SK-N-SH (cell line): ENCODE results near the gene THSD7B. TPM values are rescaled to one million over a fixed set of nuclear protein-coding genes. Genes with fewer than 3 reads are reported as not detected.

Source experiments
- CTCF ChIA-PET: fragments of 300-600, 350-600 bp; formaldehyde crosslinking; extraction: SDS; loops from one replicate; lab custom pipeline; 2021; lab: Yijun Ruan, JAX
- POLR2A ChIA-PET: fragments of 350-600 bp; sonication (Branson Sonifier 250); formaldehyde crosslinking; extraction: SDS; loops from one replicate; lab custom pipeline; 2020; ENCODE audit warnings: antibody characterized with exemption, inconsistent platforms; lab: Yijun Ruan, JAX
- DNase-seq: peaks from one replicate; pipeline ENCODE4 v3.0.0; 2012
- H2AFZ ChIP-seq: fragments of 200-600 bp; sonication (generic); 2 replicates; pipeline ENCODE4 v1.8.1; 2016; ENCODE audit warnings: antibody characterized with exemption, mild to moderate bottlenecking, low read depth
- H3F3A ChIP-seq: fragments of 200-600 bp; sonication (generic); replicated peaks from 2 replicates; pipeline ENCODE3; 2016; ENCODE audit warnings: antibody characterized with exemption, mild to moderate bottlenecking; ENCODE audit not compliant: insufficient read depth
- H3K27ac ChIP-seq, 2 experiments: fragments of 200-500 bp in 1 of 2; fragments of 200-600 bp in 1 of 2; sonication (Bioruptor generic) in 1 of 2; sonication (generic), shearing (Covaris generic) in 1 of 2; 2 replicates each; pipeline versions ENCODE4 v1.5.1 to v1.6.1; 2014 to 2016; ENCODE audit warnings: low read depth in 2 of 2, inconsistent platforms in 1 of 2, low read length in 1 of 2, mild to moderate bottlenecking in 1 of 2, mixed read lengths in 1 of 2
- H3K27me3 ChIP-seq: fragments of 200-600 bp; sonication (generic), shearing (Covaris generic); 2 replicates; pipeline ENCODE4 v1.6.1; 2016; ENCODE audit warnings: mixed run types; ENCODE audit not compliant: insufficient read depth
- H3K36me3 ChIP-seq, 2 experiments: fragments of 200-500 bp in 1 of 2; fragments of 200-600 bp in 1 of 2; sonication (Bioruptor generic) in 1 of 2; sonication (generic) in 1 of 2; replicated peaks in 1 of 2; 2 replicates each; pipeline versions ENCODE3 to v1.5.1; 2014 to 2016; ENCODE audit warnings: low read length in 1 of 2, mild to moderate bottlenecking in 1 of 2; ENCODE audit not compliant: insufficient read depth in 2 of 2, control insufficient read depth in 1 of 2
- H3K4me1 ChIP-seq, 2 experiments: fragments of 200-500 bp in 1 of 2; fragments of 200-600 bp in 1 of 2; sonication (Bioruptor generic) in 1 of 2; sonication (generic), shearing (Covaris generic) in 1 of 2; 2 replicates each; pipeline versions ENCODE4 v1.5.1 to v1.6.1; 2014 to 2016; ENCODE audit warnings: low read depth in 1 of 2, low read length in 1 of 2, mixed run types in 1 of 2; ENCODE audit not compliant: insufficient read depth in 2 of 2, control insufficient read depth in 1 of 2
- H3K4me2 ChIP-seq: fragments of 200-600 bp; sonication (generic), shearing (Covaris generic); 2 replicates; pipeline ENCODE4 v1.6.1; 2017; ENCODE audit warnings: mixed run types
- H3K4me3 ChIP-seq, 2 experiments: fragments of 200-500 bp in 1 of 2; fragments of 200-600 bp in 1 of 2; sonication (Bioruptor generic) in 1 of 2; sonication (generic), shearing (Covaris generic) in 1 of 2; 2 replicates each; pipeline versions ENCODE4 v1.5.1 to v1.8.1; 2014 to 2016; ENCODE audit warnings: low read depth in 2 of 2, inconsistent platforms in 1 of 2, low read length in 1 of 2, mild to moderate bottlenecking in 1 of 2, mixed read lengths in 1 of 2, moderate library complexity in 1 of 2
- H3K79me2 ChIP-seq: fragments of 200-600 bp; sonication (generic); 2 replicates; pipeline ENCODE4 v1.8.1; 2017; ENCODE audit warnings: mild to moderate bottlenecking; ENCODE audit not compliant: insufficient read depth
- H3K9ac ChIP-seq: fragments of 200-600 bp; sonication (generic); 2 replicates; pipeline ENCODE4 v1.6.1; 2017; ENCODE audit warnings: mixed run types
- H3K9me2 ChIP-seq: fragments of 200-600 bp; sonication (generic); 2 replicates; pipeline ENCODE4 v1.6.1; 2017; ENCODE audit warnings: mixed run types
- H3K9me3 ChIP-seq: fragments of 200-600 bp; sonication (generic); 2 replicates; pipeline ENCODE4 v1.6.1; 2017; ENCODE audit warnings: mixed run types, mild to moderate bottlenecking, moderate library complexity
- H4K20me1 ChIP-seq: fragments of 200-600 bp; sonication (generic); 2 replicates; pipeline ENCODE4 v1.6.1; 2017; ENCODE audit warnings: mild to moderate bottlenecking, mixed run types; ENCODE audit not compliant: insufficient read depth
- CHD2 ChIP-seq: fragments of 150-350 bp; IDR thresholded peaks from 2 replicates; pipeline ENCODE4 v1.6.1; 2018; ENCODE audit warnings: low read length; ENCODE audit not compliant: partially characterized antibody
- ELF1 ChIP-seq: IDR thresholded peaks from 2 replicates; pipeline ENCODE4 v1.4.0; 2012
- EZH2phosphoT487 ChIP-seq: fragments of 200-600 bp; sonication (generic); IDR thresholded peaks from 2 replicates; pipeline ENCODE4 v1.6.1; 2017; ENCODE audit warnings: low read depth, mixed run types, mild to moderate bottlenecking, antibody characterized with exemption, moderate library complexity, borderline replicate concordance
- FOXJ3 ChIP-seq: sonication (generic); formaldehyde crosslinking; IDR thresholded peaks from 2 replicates; pipeline ENCODE4 v1.5.1; 2020; ENCODE audit warnings: mild to moderate bottlenecking, missing genetic modification reagents
- FOXM1 ChIP-seq: IDR thresholded peaks from 2 replicates; pipeline ENCODE4 v1.4.0; 2012; ENCODE audit warnings: low read depth, mild to moderate bottlenecking
- GABPA ChIP-seq: IDR thresholded peaks from 2 replicates; pipeline ENCODE4 v1.4.0; 2012; ENCODE audit warnings: low read depth, mild to moderate bottlenecking
- IRF3 ChIP-seq: fragments of 150-350 bp; IDR thresholded peaks from 2 replicates; pipeline ENCODE4 v1.6.1; 2016; ENCODE audit warnings: mild to moderate bottlenecking, low read depth, low read length
- JUND ChIP-seq: IDR thresholded peaks from 2 replicates; pipeline ENCODE4 v1.4.0; 2012
- MEF2A ChIP-seq: IDR thresholded peaks from 2 replicates; pipeline ENCODE4 v1.4.0; 2012; ENCODE audit warnings: low read depth, borderline replicate concordance
- MXI1 ChIP-seq: IDR thresholded peaks from 2 replicates; pipeline ENCODE4 v1.6.1; 2012; ENCODE audit warnings: mild to moderate bottlenecking, low read depth, low read length, improper control_type of control experiment
- NFIC ChIP-seq: IDR thresholded peaks from 2 replicates; pipeline ENCODE4 v1.4.0; 2012; ENCODE audit warnings: borderline replicate concordance
- PBX3 ChIP-seq: IDR thresholded peaks from 2 replicates; pipeline ENCODE4; 2012
- POLR2AphosphoS5 ChIP-seq: IDR thresholded peaks from 2 replicates; pipeline ENCODE4 v1.6.1; 2012; ENCODE audit warnings: low read depth, low read length
- RCOR1 ChIP-seq: fragments of 150-350 bp; IDR thresholded peaks from 2 replicates; pipeline ENCODE4 v1.6.1; 2017; ENCODE audit warnings: antibody characterized with exemption, low read length
- RFX5 ChIP-seq: IDR thresholded peaks from 2 replicates; pipeline ENCODE4 v1.6.1; 2012; ENCODE audit warnings: mild to moderate bottlenecking, improper control_type of control experiment, low read length
- RXRA ChIP-seq: IDR thresholded peaks from 2 replicates; pipeline ENCODE4 v1.4.0; 2012; ENCODE audit warnings: low read depth, mild to moderate bottlenecking, borderline replicate concordance
- SIN3A ChIP-seq: IDR thresholded peaks from 2 replicates; pipeline ENCODE4 v1.6.1; 2012; ENCODE audit warnings: low read depth, mild to moderate bottlenecking, low read length, moderate library complexity, borderline replicate concordance
- TAF1 ChIP-seq: IDR thresholded peaks from 2 replicates; pipeline ENCODE4 v1.6.1; 2012; ENCODE audit warnings: low read depth, mild to moderate bottlenecking, low read length, moderate library complexity, borderline replicate concordance
- TCF12 ChIP-seq: IDR thresholded peaks from 2 replicates; pipeline ENCODE4 v1.4.0; 2012
- WGBS: methylation state at CpG from one replicate; pipeline ENCODE4 v1.1.6; 2017; ENCODE audit warnings: low lambda C conversion rate; 5-methylcytosine and 5-hydroxymethylcytosine counted together
- polyA plus RNA-seq, 3 experiments: library from polyadenylated mRNA; depleted of rRNA; stranded (reverse); fragments of >200 nt; gene quantifications; 2 replicates each; pipeline ENCODE4 v1.2.3, GENCODE V29; 2012
- TF ChIP-seq, protein P1 (sequence below): fragments of 200-600 bp; sonication (generic); IDR thresholded peaks from 2 replicates; pipeline ENCODE4 v1.6.1; 2017; ENCODE audit warnings: antibody characterized with exemption, mild to moderate bottlenecking, moderate library complexity
- TF ChIP-seq, protein P2 (sequence below): IDR thresholded peaks from 2 replicates; pipeline ENCODE4 v1.4.0; 2012; ENCODE audit warnings: low read depth

Gene THSD7B
- polyA plus RNA-seq, 1 of the 3 experiments (the other 2 are of a cell fraction), result not detected

DNA sequence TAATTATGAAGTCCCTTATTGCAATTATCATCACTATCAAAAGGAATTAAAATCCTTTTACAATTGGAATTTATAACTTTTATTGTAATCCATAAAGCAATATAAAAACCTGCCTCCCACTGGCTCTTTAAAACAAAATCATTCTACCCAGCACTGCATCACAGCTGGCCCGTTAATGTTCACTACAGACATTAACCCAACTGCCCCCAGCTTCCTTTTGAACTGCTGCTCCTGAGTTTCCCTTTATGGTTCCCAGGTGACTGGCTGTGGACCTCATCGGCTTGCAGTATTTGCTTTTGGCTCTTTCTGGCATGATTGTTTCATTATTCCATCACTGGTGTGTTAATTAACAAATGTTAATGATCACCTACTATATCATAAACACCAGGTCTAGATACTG lies 535.6 kb downstream of the THSD7B start:
- H3K4me3 ChIP-seq, result no peak overlapping the region
- CTCF ChIA-PET, result no interaction called here
- no peaks in the 10 kb centered on the region for H4K20me1 ChIP-seq
- H3K27me3 ChIP-seq, result no peaks in the 10 kb centered on the region
- no peaks in the 10 kb centered on the region; the same call in 1 of the 2 replicates for H3K9me3 ChIP-seq
- POLR2A ChIA-PET, result no interaction called here
- H3F3A ChIP-seq, result no peaks in the 10 kb centered on the region
- H3K79me2 ChIP-seq, result no peaks in the 10 kb centered on the region
- H3K27ac ChIP-seq, result no peak overlapping the region
- no peaks in the 10 kb centered on the region for H3K4me1 ChIP-seq
- H3K9ac ChIP-seq, result no peak overlapping the region
- no peak overlapping the region for H3K4me2 ChIP-seq
- no peaks in the 10 kb centered on the region for H3K9me2 ChIP-seq
- H2AFZ ChIP-seq, result no peak overlapping the region
- no peak for TF ChIP-seq GABPA
- TF ChIP-seq TAF1, result no peak
- no peak for TF ChIP-seq JUND
- TF ChIP-seq EZH2phosphoT487, result no peak
- TF ChIP-seq MEF2A, result no peak
- no peak for TF ChIP-seq RFX5
- no peak for TF ChIP-seq POLR2AphosphoS5
- no peak for TF ChIP-seq CHD2
- TF ChIP-seq, protein P1, sequence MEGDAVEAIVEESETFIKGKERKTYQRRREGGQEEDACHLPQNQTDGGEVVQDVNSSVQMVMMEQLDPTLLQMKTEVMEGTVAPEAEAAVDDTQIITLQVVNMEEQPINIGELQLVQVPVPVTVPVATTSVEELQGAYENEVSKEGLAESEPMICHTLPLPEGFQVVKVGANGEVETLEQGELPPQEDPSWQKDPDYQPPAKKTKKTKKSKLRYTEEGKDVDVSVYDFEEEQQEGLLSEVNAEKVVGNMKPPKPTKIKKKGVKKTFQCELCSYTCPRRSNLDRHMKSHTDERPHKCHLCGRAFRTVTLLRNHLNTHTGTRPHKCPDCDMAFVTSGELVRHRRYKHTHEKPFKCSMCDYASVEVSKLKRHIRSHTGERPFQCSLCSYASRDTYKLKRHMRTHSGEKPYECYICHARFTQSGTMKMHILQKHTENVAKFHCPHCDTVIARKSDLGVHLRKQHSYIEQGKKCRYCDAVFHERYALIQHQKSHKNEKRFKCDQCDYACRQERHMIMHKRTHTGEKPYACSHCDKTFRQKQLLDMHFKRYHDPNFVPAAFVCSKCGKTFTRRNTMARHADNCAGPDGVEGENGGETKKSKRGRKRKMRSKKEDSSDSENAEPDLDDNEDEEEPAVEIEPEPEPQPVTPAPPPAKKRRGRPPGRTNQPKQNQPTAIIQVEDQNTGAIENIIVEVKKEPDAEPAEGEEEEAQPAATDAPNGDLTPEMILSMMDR, result no peak
- no peak for TF ChIP-seq RXRA
- no peak for TF ChIP-seq FOXM1
- TF ChIP-seq MXI1, result no peak
- DNase-seq, result no peak
- WGBS, result 44% methylated on average over 2 of the region's 2 CpGs
- H3K36me3 ChIP-seq, result no peaks in the 10 kb centered on the region

- no peaks in the 10 kb centered on the region for H4K20me1 ChIP-seq
- 3% methylated on average over 3 of the region's 3 CpGs for WGBS
- POLR2A ChIA-PET, result no interaction called here
These were observed 537.6 kb downstream of the THSD7B start for GRCh38 chr2:137302957-137303356.

More at GRCh38 chr2:137302957-137303356, 537.6 kb downstream of the THSD7B start:
- no peaks in the 10 kb centered on the region for H3K36me3 ChIP-seq
- no peaks in the 10 kb centered on the region for H3F3A ChIP-seq
- H3K9me2 ChIP-seq, result no peaks in the 10 kb centered on the region
- no peak overlapping the region for H2AFZ ChIP-seq
- no peaks in the 10 kb centered on the region for H3K79me2 ChIP-seq
- H3K9me3 ChIP-seq, result no peaks in the 10 kb centered on the region; the same call in 1 of the 2 replicates
- CTCF ChIA-PET, result no interaction called here
- no peaks in the 10 kb centered on the region for H3K27me3 ChIP-seq
- H3K4me2 ChIP-seq, result no peak overlapping the region
- H3K9ac ChIP-seq, result no peak overlapping the region
- H3K27ac ChIP-seq, result no peak overlapping the region
- no peak overlapping the region for H3K4me3 ChIP-seq
- H3K4me1 ChIP-seq, result no peaks in the 10 kb centered on the region
- DNase-seq, result no peak
- TF ChIP-seq RCOR1 (no peak), SIN3A (no peak), TCF12 (no peak), FOXJ3 (CRISPR knock-in tag) (no peak), MXI1 (no peak), IRF3 (no peak), NFIC (no peak), ELF1 (no peak), CHD2 (no peak), PBX3 (no peak)
- TF ChIP-seq, protein P2, sequence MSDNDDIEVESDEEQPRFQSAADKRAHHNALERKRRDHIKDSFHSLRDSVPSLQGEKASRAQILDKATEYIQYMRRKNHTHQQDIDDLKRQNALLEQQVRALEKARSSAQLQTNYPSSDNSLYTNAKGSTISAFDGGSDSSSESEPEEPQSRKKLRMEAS, result no peak
- TF ChIP-seq, all 33 proteins: peak for 0
